Measurements from ENCODE around the gene CANT1. TPM values are rescaled to one million over a fixed set of nuclear protein-coding genes. Genes with fewer than 3 reads are reported as not detected.
"Not testable (repeated sequence)": the region's sequence is repeated elsewhere in the genome, so short reads cannot be mapped to it uniquely, and the experiment has no call there.

The CANT1 gene
- total RNA-seq, 1 experiment from 2014 or later = 54.2 TPM

DNA sequence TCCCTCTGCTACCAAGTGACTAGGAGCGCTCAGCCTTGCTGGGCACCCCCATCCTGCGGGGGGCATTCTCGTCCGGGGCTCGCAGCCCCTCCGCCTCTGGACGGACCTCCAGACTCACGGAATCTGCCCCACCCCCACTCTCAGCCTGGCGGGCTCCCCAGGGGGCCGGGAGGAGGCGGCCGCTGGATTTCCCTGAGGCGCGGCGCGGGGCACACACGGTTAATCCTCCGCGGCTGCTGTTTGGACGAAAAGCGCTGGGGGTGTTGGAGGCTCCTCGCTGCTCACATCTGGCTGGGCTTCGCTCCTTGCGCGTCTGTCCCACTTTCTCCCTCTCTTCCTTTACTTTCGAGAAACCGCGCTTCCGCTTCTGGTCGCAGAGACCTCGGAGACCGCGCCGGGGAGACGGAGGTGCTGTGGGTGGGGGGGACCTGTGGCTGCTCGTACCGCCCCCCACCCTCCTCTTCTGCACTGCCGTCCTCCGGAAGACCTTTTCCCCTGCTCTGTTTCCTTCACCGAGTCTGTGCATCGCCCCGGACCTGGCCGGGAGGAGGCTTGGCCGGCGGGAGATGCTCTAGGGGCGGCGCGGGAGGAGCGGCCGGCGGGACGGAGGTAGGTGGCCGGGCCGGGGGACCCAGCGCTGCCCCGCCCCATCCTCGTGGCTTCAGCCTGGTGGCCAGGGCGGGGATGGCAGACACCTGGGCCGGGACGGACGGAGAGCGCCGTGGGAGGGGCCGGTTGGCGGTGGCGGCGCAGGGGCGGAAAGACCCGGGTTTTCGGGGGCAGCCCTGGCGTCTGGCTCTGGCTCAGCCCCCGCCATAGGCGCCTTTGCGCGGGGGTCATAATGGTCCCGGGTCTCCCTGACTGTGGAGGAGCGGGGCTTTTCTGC is 14.6 kb upstream of the CANT1 start, which contains the start of gene C1QTNF1:
Gene C1QTNF1 (plus strand): TSS at position 284 of the 886 bp plus-strand sequence. CDS start 19,800 bp downstream, outside the sequence.
- intact Hi-C loops (cut with micrococcal nuclease; ENCODE audit: unreplicated experiment) = no loop called here
- BruUV-seq (replicated peaks) = no TSS peak
- H3K4me3 ChIP-seq (ENCODE audit: low read depth, low read length, poor library complexity, severe bottlenecking) = peak within 1 kb of the TSS; percentile 57
- H3K9me3 ChIP-seq (ENCODE audit: low read depth, low read length, poor library complexity, severe bottlenecking) = no peaks in the 10 kb centered on the region
- H3K27ac ChIP-seq (ENCODE audit: low read depth, low read length, poor library complexity, severe bottlenecking) = no peak within 1 kb of the TSS
- no peaks in the 10 kb centered on the region for H3K27me3 ChIP-seq (replicated peaks; ENCODE audit: insufficient read depth, low read depth, low read length, poor library complexity)
- POLR2A ChIA-PET (ENCODE audit: low non-redundant PET) = no interaction called here
- CTCF ChIA-PET = no interaction called here
- no peak for TF ChIP-seq EZH2 (IDR thresholded peaks at IDR 0.05; ENCODE audit: borderline replicate concordance, low read depth, low read length, poor library complexity, severe bottlenecking)
- TF ChIP-seq, protein P1, sequence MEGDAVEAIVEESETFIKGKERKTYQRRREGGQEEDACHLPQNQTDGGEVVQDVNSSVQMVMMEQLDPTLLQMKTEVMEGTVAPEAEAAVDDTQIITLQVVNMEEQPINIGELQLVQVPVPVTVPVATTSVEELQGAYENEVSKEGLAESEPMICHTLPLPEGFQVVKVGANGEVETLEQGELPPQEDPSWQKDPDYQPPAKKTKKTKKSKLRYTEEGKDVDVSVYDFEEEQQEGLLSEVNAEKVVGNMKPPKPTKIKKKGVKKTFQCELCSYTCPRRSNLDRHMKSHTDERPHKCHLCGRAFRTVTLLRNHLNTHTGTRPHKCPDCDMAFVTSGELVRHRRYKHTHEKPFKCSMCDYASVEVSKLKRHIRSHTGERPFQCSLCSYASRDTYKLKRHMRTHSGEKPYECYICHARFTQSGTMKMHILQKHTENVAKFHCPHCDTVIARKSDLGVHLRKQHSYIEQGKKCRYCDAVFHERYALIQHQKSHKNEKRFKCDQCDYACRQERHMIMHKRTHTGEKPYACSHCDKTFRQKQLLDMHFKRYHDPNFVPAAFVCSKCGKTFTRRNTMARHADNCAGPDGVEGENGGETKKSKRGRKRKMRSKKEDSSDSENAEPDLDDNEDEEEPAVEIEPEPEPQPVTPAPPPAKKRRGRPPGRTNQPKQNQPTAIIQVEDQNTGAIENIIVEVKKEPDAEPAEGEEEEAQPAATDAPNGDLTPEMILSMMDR (conservative IDR thresholded peaks at IDR 0.05; ENCODE audit: low read depth, low read length) = peak; percentile 29; the same call in 1 of the 2 replicates
- H3K4me1 ChIP-seq (ENCODE audit: insufficient read depth, low read length, poor library complexity, severe bottlenecking) = peaks cover 38% of the 10 kb centered on the region
- no peaks in the 10 kb centered on the region for H3K36me3 ChIP-seq (ENCODE audit: insufficient read depth, low read length, poor library complexity, severe bottlenecking)
- DNase-seq (ENCODE audit: low spot score) = peak; percentile 79

- Histone ChIP-seq H3K27ac (ENCODE audit: low read depth, low read length, poor library complexity, severe bottlenecking) (no peak overlapping the region), H3K4me3 (ENCODE audit: low read depth, low read length, poor library complexity, severe bottlenecking) (no peak overlapping the region), H3K36me3 (ENCODE audit: insufficient read depth, low read length, poor library complexity, severe bottlenecking) (no peaks in the 10 kb centered on the region), H3K27me3 (replicated peaks; ENCODE audit: insufficient read depth, low read depth, low read length, poor library complexity) (no peaks in the 10 kb centered on the region), H3K4me1 (ENCODE audit: insufficient read depth, low read length, poor library complexity, severe bottlenecking) (peaks cover 36% of the 10 kb centered on the region), H3K9me3 (ENCODE audit: low read depth, low read length, poor library complexity, severe bottlenecking) (no peaks in the 10 kb centered on the region)
- no peak for DNase-seq (ENCODE audit: low spot score)
- BruUV-seq (replicated peaks) = no TSS peak
- POLR2A ChIA-PET (ENCODE audit: low non-redundant PET) = no interaction called here
- TF ChIP-seq, protein P1 (conservative IDR thresholded peaks at IDR 0.05; ENCODE audit: low read depth, low read length) = no peak
- TF ChIP-seq EZH2 (IDR thresholded peaks at IDR 0.05; ENCODE audit: borderline replicate concordance, low read depth, low read length, poor library complexity, severe bottlenecking) = no peak
- CTCF ChIA-PET = no interaction called here
- intact Hi-C loops (cut with micrococcal nuclease; ENCODE audit: unreplicated experiment) = no loop called here
These were observed 13.7 kb upstream of the CANT1 start for GRCh38 chr17:79023180-79023705.

DNA sequence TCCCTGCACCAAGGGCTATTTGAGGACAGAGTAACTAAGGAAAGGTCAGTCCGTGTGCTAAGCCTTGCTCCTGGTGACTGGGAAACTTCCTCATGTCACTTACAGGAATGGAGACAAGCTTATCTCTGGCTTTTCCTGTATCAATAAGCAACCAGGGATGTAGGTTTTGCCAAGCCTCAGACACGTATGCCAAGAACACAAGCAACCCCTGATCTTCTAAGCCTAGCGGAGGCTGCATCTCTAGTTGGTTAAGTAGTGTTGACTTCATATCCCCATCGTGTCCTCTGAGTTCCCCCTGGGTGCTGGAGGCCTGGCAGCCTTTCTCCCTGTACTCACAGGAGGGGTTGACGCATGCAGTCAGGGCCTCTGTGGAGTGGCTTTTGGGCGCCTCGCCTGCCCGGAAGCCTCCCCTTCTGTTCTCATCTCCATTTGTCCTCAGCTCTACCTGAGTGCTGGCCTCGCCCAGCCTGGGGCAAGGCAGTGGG is 13.0 kb upstream of the CANT1 start:
- no peak overlapping the region for H3K27ac ChIP-seq (ENCODE audit: low read depth, low read length, poor library complexity, severe bottlenecking)
- ChIA-PET CTCF (interaction anchor here (0.7 to 1.8 kb wide), 2 partner anchors 20 to 414 kb away, joined by 6 to 10 read pairs; no protein-coding TSS in a partner anchor), POLR2A (ENCODE audit: low non-redundant PET) (no interaction called here)
- H3K4me3 ChIP-seq (ENCODE audit: low read depth, low read length, poor library complexity, severe bottlenecking) = no peak overlapping the region
- H3K36me3 ChIP-seq (ENCODE audit: insufficient read depth, low read length, poor library complexity, severe bottlenecking) = no peaks in the 10 kb centered on the region
- DNase-seq (ENCODE audit: low spot score) = no peak
- peaks cover 29% of the 10 kb centered on the region for H3K4me1 ChIP-seq (ENCODE audit: insufficient read depth, low read length, poor library complexity, severe bottlenecking)
- BruUV-seq (replicated peaks) = no TSS peak
- H3K9me3 ChIP-seq (ENCODE audit: low read depth, low read length, poor library complexity, severe bottlenecking) = no peaks in the 10 kb centered on the region
- TF ChIP-seq, protein P1 (conservative IDR thresholded peaks at IDR 0.05; ENCODE audit: low read depth, low read length) = no peak
- TF ChIP-seq EZH2 (IDR thresholded peaks at IDR 0.05; ENCODE audit: borderline replicate concordance, low read depth, low read length, poor library complexity, severe bottlenecking) = no peak
- intact Hi-C loops (cut with micrococcal nuclease; ENCODE audit: unreplicated experiment) = no loop called here
- no peaks in the 10 kb centered on the region for H3K27me3 ChIP-seq (replicated peaks; ENCODE audit: insufficient read depth, low read depth, low read length, poor library complexity)

DNA sequence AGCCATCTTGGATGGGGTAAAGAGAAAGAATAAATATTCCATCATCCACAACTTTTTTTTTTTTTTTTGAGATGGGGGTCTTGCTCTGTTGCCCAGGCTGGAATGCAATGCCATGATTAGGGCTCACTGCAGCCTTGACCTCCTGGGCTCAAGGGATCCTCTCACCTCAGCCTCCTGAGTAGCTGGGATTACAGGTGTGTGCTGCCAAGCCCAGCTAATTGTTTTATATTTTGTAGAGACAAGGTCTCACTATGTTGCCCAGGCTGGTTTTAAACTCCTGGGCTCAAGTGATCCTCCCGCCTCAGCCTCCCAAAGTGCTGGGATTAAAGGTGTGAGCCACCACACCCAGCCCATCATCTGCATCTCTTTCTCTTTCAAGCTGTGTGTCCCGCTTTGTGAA is 12.4 kb upstream of the CANT1 start:
- DNase-seq (ENCODE audit: low spot score); H3K27me3 ChIP-seq (replicated peaks; ENCODE audit: insufficient read depth, low read depth, low read length, poor library complexity); H3K4me3 ChIP-seq (ENCODE audit: low read depth, low read length, poor library complexity, severe bottlenecking); BruUV-seq (replicated peaks); intact Hi-C loops (cut with micrococcal nuclease; ENCODE audit: unreplicated experiment); H3K9me3 ChIP-seq (ENCODE audit: low read depth, low read length, poor library complexity, severe bottlenecking); H3K27ac ChIP-seq (ENCODE audit: low read depth, low read length, poor library complexity, severe bottlenecking); H3K36me3 ChIP-seq (ENCODE audit: insufficient read depth, low read length, poor library complexity, severe bottlenecking); POLR2A ChIA-PET (ENCODE audit: low non-redundant PET): not testable (repeated sequence)
- CTCF ChIA-PET = interaction anchor here (0.7 to 1.8 kb wide), 2 partner anchors 20 to 415 kb away, joined by 6 to 10 read pairs; no protein-coding TSS in a partner anchor
- peaks cover 23% of the 10 kb centered on the region for H3K4me1 ChIP-seq (ENCODE audit: insufficient read depth, low read length, poor library complexity, severe bottlenecking)
